Small intestine (tissue), 7 donors: ENCODE measurements around the gene TTC36. TPM values are rescaled to one million over a fixed set of nuclear protein-coding genes. Genes with fewer than 3 reads are reported as not detected.

Experiments
- DNase-seq, 2 donors: peaks; one replicate each; pipeline versions ENCODE4 v3.0.0 to v3.0.0-alpha.2; 2013
- FAIRE-seq: peaks from 2 replicates; lab custom pipeline; 2012; peaks lifted over from hg19 to GRCh38; lab: Jason Lieb, UNC
- H3K27ac ChIP-seq, 3 donors: one replicate each; pipeline ENCODE4 v1.5.1; 2013; ENCODE audit warnings: low read length in 2 of 3, mild to moderate bottlenecking in 2 of 3, control low read depth in 1 of 3, inconsistent platforms in 1 of 3, low read depth in 1 of 3, moderate library complexity in 1 of 3
- H3K27me3 ChIP-seq, 3 donors: one replicate each; pipeline ENCODE4 v1.6.1; 2013; ENCODE audit warnings: low read length in 3 of 3, inconsistent platforms in 1 of 3; ENCODE audit not compliant: control insufficient read depth in 3 of 3, insufficient read depth in 3 of 3
- H3K36me3 ChIP-seq, 3 donors: one replicate each; pipeline ENCODE4 v1.6.1; 2013; ENCODE audit warnings: low read length in 3 of 3, inconsistent platforms in 1 of 3, low read depth in 1 of 3, mild to moderate bottlenecking in 1 of 3, moderate library complexity in 1 of 3; ENCODE audit not compliant: control insufficient read depth in 3 of 3, insufficient read depth in 2 of 3
- H3K4me1 ChIP-seq, 3 donors: one replicate each; pipeline ENCODE4 v1.6.1; 2013; ENCODE audit warnings: low read length in 2 of 3, inconsistent platforms in 1 of 3, low read depth in 1 of 3, mild to moderate bottlenecking in 1 of 3, moderate library complexity in 1 of 3; ENCODE audit not compliant: control insufficient read depth in 3 of 3, insufficient read depth in 2 of 3
- H3K4me3 ChIP-seq, 3 donors: one replicate each; pipeline ENCODE4 v1.5.1; 2013; ENCODE audit warnings: low read length in 3 of 3, control low read depth in 1 of 3, inconsistent platforms in 1 of 3, low read depth in 1 of 3, mild to moderate bottlenecking in 1 of 3, moderate library complexity in 1 of 3
- H3K9me3 ChIP-seq, 2 donors: one replicate each; pipeline ENCODE4 v1.6.1; 2013; ENCODE audit warnings: low read depth in 1 of 2, low read length in 1 of 2; ENCODE audit not compliant: control insufficient read depth in 2 of 2, insufficient read depth in 1 of 2
- WGBS, 3 donors: extraction: QIAGEN DNeasy Blood & Tissue Kit; methylation state at CpG; one replicate each; pipeline ENCODE4 v1.1.7; 2013; 5-methylcytosine and 5-hydroxymethylcytosine counted together
- polyA plus RNA-seq, 4 donors: library from polyadenylated mRNA; stranded (reverse) in 3 of 4; unstranded in 1 of 4; fragments of 200-250 nt in 3 of 4; fragments of 120-200 nt in 1 of 4; gene quantifications; one replicate each; pipeline versions ENCODE4 v1.2.1 to v1.2.3, GENCODE V29; 2013
- donor health status: healthy with polysubstance abuse.
- donor health status: control.
- donor health status: control.
- donor health status: Bipolar disorder and iron deficiency.
- donor health status: healthy.

The TTC36 gene
- polyA plus RNA-seq, 4 donors, result 2.3 to 91.3 (median 15.0) TPM

DNA sequence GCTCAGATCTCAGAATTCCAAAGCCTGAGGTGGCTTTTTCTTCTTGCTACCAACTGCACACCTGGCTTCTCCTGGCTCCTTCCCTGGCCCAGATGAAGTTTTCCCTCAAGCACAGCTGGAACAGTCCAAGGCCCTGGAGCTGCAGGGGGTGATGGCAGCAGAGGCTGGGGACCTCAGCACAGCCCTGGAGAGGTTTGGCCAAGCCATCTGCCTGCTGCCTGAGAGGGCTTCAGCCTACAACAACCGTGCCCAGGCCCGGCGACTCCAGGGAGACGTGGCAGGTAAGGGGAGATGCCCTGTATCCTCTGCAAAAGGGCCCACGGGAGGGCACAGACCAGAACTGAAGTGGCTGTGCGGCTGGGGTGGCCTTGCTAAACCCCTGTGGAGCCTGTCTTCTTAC, 1.2 kb downstream of the TTC36 start:
- peak overlapping the region in 1 of 3 donors; percentile 96 for H3K27ac ChIP-seq
- H3K9me3 ChIP-seq, result no peaks in the 10 kb centered on the region
- H3K4me1 ChIP-seq, result peaks cover 3 to 44% (median 9%) of the 10 kb centered on the region in 3 donors
- WGBS, 3 donors, result 72 to 89% (median 89%) methylated on average over 6 of the region's 6 CpGs
- H3K27me3 ChIP-seq, result no peaks in the 10 kb centered on the region
- peaks cover 0 to 40% (median 0%) of the 10 kb centered on the region in 3 donors for H3K36me3 ChIP-seq
- no peak for FAIRE-seq
- no peak for DNase-seq
- H3K4me3 ChIP-seq, result peak overlapping the region in 1 of 3 donors; percentile 37

DNA sequence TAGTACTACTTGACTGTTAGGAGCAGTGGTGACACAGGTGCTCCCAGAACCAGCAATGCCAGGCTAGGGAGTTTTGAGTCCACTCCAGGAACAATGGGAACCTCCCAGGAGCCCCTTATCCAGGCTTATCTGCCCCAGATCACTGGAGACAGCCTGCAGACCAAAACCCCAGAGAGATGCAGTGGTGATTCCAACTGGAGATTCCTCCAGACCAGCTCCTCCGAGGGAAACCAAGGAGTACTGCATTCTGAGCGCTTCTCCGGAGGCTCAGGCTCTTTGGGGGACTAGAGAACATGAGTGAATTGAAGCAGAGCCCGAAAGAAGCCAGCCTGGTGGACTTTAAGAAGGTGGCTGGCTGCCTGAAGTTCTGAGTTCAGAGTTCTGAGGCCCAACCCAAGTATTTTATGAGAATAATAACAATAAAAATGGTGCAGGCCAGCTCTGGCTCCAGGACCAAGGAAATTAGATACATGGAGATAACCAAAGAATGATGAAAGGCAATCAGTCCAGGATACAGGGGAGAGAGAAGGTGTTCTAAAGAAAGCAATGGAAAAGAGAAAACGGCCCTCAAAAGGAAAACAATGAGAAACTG, 2.4 kb downstream of the TTC36 start:
- FAIRE-seq, result no peak
- H3K27me3 ChIP-seq, result no peaks in the 10 kb centered on the region
- peak; percentile 34 to 87 for DNase-seq
- H3K4me1 ChIP-seq, result peaks cover 3 to 55% (median 9%) of the 10 kb centered on the region in 3 donors
- WGBS, 3 donors, result 17 to 57% (median 32%) methylated on average over 5 of the region's 5 CpGs
- peaks cover 0 to 39% (median 0%) of the 10 kb centered on the region in 3 donors for H3K36me3 ChIP-seq
- peak overlapping the region; percentile 78 to 96 (median 87) for H3K27ac ChIP-seq
- H3K9me3 ChIP-seq, result no peaks in the 10 kb centered on the region
- H3K4me3 ChIP-seq, result peak overlapping the region in 2 of 3 donors; percentile 79 to 83

DNA sequence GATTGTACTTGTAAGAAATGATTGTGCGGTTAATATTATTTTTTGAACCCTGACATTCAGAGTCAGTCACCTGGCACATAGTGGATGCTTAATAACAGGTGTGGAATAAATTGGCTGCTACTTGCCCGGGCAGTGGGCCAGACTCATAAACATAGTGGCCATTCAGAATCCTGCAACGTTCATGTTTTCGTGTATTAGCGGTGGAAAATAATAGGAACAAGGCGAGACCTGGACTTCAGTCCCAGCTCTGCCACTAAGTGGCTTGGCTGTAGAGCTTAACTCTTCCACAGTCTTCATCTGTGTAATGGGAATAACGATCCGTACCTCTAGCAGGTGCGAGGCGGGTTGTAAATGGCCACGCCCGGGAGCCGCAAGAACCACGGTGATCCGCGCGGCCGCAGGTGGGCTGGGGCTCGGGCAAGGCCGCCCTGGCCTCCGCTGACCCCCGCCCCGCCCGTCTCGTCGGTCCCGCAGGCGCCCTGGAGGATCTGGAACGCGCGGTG, 3.0 kb downstream of the TTC36 start:
- 2 to 5% (median 4%) methylated on average over 18 to 31 of the region's 31 CpGs for WGBS, 3 donors
- H3K4me1 ChIP-seq, result peaks cover 3 to 60% (median 9%) of the 10 kb centered on the region in 3 donors
- no peak for FAIRE-seq

DNA sequence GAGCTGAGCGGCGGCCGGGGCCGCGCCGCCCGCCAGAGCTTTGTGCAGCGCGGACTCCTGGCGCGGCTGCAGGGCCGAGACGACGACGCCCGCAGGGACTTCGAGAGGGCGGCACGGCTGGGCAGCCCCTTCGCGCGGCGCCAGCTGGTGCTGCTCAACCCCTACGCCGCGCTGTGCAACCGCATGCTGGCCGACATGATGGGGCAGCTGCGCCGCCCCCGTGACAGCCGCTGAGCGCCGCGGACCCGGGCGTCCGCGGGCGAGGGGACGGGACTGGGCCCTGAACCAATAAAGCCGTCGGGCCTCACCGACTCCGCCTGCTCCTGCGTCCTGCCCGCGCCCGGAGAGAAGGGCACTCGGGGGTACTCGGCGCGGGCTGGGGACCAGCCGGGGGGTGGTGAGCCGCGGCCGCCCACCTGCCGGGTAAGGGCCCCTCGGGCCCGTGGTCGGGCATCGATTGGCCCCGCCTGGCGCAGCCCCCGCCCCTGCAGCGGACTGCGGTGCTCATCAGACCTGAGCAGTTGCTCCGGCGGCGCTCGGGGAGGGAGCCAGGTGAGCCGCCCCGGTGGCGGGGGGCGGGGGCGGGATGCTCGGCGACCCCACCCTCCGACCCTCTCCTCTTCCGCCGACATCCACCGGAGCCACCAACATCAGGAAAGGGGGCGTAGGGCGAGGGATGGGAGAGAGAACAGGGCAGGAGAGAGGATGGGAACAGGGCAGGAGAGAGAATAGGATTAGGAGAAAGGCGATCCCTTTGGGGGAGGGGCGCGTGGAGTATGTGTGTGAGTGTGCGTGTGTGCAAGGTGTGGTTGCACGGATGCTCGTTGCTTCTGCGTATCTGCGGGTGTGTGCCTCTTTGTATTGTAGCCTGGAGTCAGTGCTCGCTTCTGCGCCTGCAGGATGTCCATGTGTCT, 3.7 kb downstream of the TTC36 start, which contains the start of gene TMEM25:
TSS of gene TMEM25 (plus strand) at position 510 of the 914 bp plus-strand sequence. CDS start 610 bp downstream, outside the sequence.
- peak within 1 kb of the TSS; percentile 50 to 83 (median 79) for H3K4me3 ChIP-seq
- FAIRE-seq, result no peak
- peaks cover 0 to 39% (median 0%) of the 10 kb centered on the region in 3 donors for H3K36me3 ChIP-seq
- WGBS, 3 donors, result 1% methylated on average over 73 to 94 of the region's 94 CpGs
- no peaks in the 10 kb centered on the region for H3K9me3 ChIP-seq
- H3K27me3 ChIP-seq, result no peaks in the 10 kb centered on the region
- H3K27ac ChIP-seq, result peak within 1 kb of the TSS; percentile 78 to 96 (median 90)
- peaks cover 3 to 60% (median 9%) of the 10 kb centered on the region in 3 donors for H3K4me1 ChIP-seq
- peak; percentile 67 to 90 for DNase-seq

More for the DNA sequence above, 3.0 kb downstream of the TTC36 start:
- Histone ChIP-seq H3K36me3 (peaks cover 0 to 39% (median 0%) of the 10 kb centered on the region in 3 donors), H3K4me3 (peak overlapping the region; percentile 50 to 83 (median 79)), H3K27me3 (no peaks in the 10 kb centered on the region), H3K9me3 (no peaks in the 10 kb centered on the region), H3K27ac (peak overlapping the region; percentile 78 to 96 (median 90))
- peak in 1 of 2 donors; percentile 93 for DNase-seq

GRCh38 chr11:118531597-118532084, 4.4 kb downstream of the TTC36 start:
- H3K4me1 ChIP-seq, result peaks cover 3 to 59% (median 9%) of the 10 kb centered on the region in 3 donors
- peak overlapping the region in 2 of 3 donors; percentile 79 to 83 for H3K4me3 ChIP-seq
- H3K27ac ChIP-seq, result peak overlapping the region; percentile 78 to 96 (median 90)
- DNase-seq (peak in 1 of 2 donors; percentile 27), FAIRE-seq (no peak)
- WGBS, 3 donors, result 14 to 24% (median 16%) methylated on average over 11 to 12 of the region's 12 CpGs
- no peaks in the 10 kb centered on the region for H3K27me3 ChIP-seq
- H3K9me3 ChIP-seq, result no peaks in the 10 kb centered on the region
- H3K36me3 ChIP-seq, result peaks cover 0 to 41% (median 0%) of the 10 kb centered on the region in 3 donors

DNA sequence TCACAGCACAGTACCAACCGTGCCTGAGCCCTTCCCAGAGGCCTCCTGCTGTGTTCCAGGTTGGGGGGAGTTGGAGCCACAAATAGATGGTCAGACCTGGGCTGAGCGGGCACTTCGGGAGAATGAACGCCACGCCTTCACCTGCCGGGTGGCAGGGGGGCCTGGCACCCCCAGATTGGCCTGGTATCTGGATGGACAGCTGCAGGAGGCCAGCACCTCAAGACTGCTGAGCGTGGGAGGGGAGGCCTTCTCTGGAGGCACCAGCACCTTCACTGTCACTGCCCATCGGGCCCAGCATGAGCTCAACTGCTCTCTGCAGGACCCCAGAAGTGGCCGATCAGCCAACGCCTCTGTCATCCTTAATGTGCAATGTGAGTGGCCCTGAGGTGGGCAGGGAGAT, 4.8 kb downstream of the TTC36 start:
- FAIRE-seq (no peak), DNase-seq (no peak)
- Histone ChIP-seq H3K27me3 (no peaks in the 10 kb centered on the region), H3K9me3 (no peaks in the 10 kb centered on the region), H3K4me1 (peaks cover 3 to 54% (median 8%) of the 10 kb centered on the region in 3 donors), H3K4me3 (peak overlapping the region in 2 of 3 donors; percentile 79 to 83), H3K36me3 (peaks cover 0 to 45% (median 0%) of the 10 kb centered on the region in 3 donors), H3K27ac (peak overlapping the region; percentile 78 to 96 (median 90))
- WGBS, 3 donors, result 20 to 71% (median 53%) methylated on average over 10 of the region's 10 CpGs

GRCh38 chr11:118532852-118533768, 5.8 kb downstream of the TTC36 start:
- DNase-seq (peak in 1 of 2 donors; percentile 51), FAIRE-seq (no peak)
- Histone ChIP-seq H3K27me3 (no peaks in the 10 kb centered on the region), H3K36me3 (peaks cover 0 to 46% (median 0%) of the 10 kb centered on the region in 3 donors), H3K27ac (peak overlapping the region; percentile 76 to 96 (median 95)), H3K4me1 (peaks cover 2 to 51% (median 3%) of the 10 kb centered on the region in 3 donors), H3K9me3 (no peaks in the 10 kb centered on the region), H3K4me3 (peak overlapping the region in 1 of 3 donors; percentile 83)
- WGBS, 3 donors, result 56 to 85% (median 63%) methylated on average over 18 to 19 of the region's 19 CpGs
